Trophoblast cell (in vitro differentiated cells and primary cell): ENCODE data around the gene GOSR1.
"Not testable (repeated sequence)": the region's sequence is repeated elsewhere in the genome, so short reads cannot be mapped to it uniquely, and the experiment has no call there.

ENCODE experiments used
- DNase-seq, 2 donors: peaks; one replicate each; pipeline ENCODE4 v3.0.0-alpha.2; 2016
- H2AFZ ChIP-seq: 2 replicates; pipeline ENCODE4 v1.6.1; 2013; ENCODE audit warnings: low read length, moderate library complexity, mild to moderate bottlenecking; ENCODE audit not compliant: insufficient read depth, poor library complexity
- H2AK5ac ChIP-seq: 2 replicates; pipeline ENCODE4 v1.6.1; 2013; ENCODE audit warnings: mild to moderate bottlenecking, low read length
- H2BK120ac ChIP-seq: 2 replicates; pipeline ENCODE4 v1.6.1; 2013; ENCODE audit warnings: low read length, mild to moderate bottlenecking, moderate library complexity; ENCODE audit not compliant: insufficient read depth, poor library complexity
- H2BK12ac ChIP-seq: 2 replicates; pipeline ENCODE4 v1.6.1; 2013; ENCODE audit warnings: mild to moderate bottlenecking, low read length, moderate library complexity
- H2BK5ac ChIP-seq: 2 replicates; pipeline ENCODE4 v1.6.1; 2013; ENCODE audit warnings: low read length, low read depth, moderate library complexity, mild to moderate bottlenecking; ENCODE audit not compliant: poor library complexity
- H3K14ac ChIP-seq: 2 replicates; pipeline ENCODE4 v1.6.1; 2013; ENCODE audit warnings: mild to moderate bottlenecking, low read length
- H3K18ac ChIP-seq: 2 replicates; pipeline ENCODE4 v1.6.1; 2013; ENCODE audit warnings: mild to moderate bottlenecking, low read length
- H3K23ac ChIP-seq: 2 replicates; pipeline ENCODE4 v1.6.1; 2013; ENCODE audit warnings: low read length
- H3K27ac ChIP-seq: 2 replicates; pipeline ENCODE4 v1.5.1; 2013; ENCODE audit warnings: low read depth, mild to moderate bottlenecking, inconsistent platforms, low read length, moderate library complexity
- H3K27me3 ChIP-seq: 2 replicates; pipeline ENCODE4 v1.6.1; 2013; ENCODE audit warnings: inconsistent platforms, mild to moderate bottlenecking, low read length, moderate library complexity; ENCODE audit not compliant: insufficient read depth
- H3K36me3 ChIP-seq, 2 experiments: 1 replicate in 1 of 2; 2 replicates in 1 of 2; pipeline ENCODE4 v1.6.1; 2013; ENCODE audit warnings: low read length in 2 of 2, mild to moderate bottlenecking in 2 of 2, moderate library complexity in 1 of 2; ENCODE audit not compliant: insufficient read depth in 2 of 2, control insufficient read depth in 1 of 2
- H3K4ac ChIP-seq: 2 replicates; pipeline ENCODE4 v1.6.1; 2013; ENCODE audit warnings: low read depth, mild to moderate bottlenecking, low read length, moderate library complexity
- H3K4me1 ChIP-seq, 2 experiments: 1 replicate in 1 of 2; 2 replicates in 1 of 2; pipeline ENCODE4 v1.6.1; 2013; ENCODE audit warnings: low read length in 2 of 2, mild to moderate bottlenecking in 2 of 2, moderate library complexity in 1 of 2; ENCODE audit not compliant: insufficient read depth in 2 of 2, control insufficient read depth in 1 of 2
- H3K4me2 ChIP-seq: 2 replicates; pipeline ENCODE4 v1.6.1; 2013; ENCODE audit warnings: inconsistent platforms, mild to moderate bottlenecking, low read length, moderate library complexity
- H3K4me3 ChIP-seq: 2 replicates; pipeline ENCODE4 v1.5.1; 2013; ENCODE audit warnings: mild to moderate bottlenecking, low read depth, low read length, inconsistent platforms
- H3K79me1 ChIP-seq: one replicate; pipeline ENCODE4 v1.6.1; 2013; ENCODE audit warnings: low read length
- H3K79me2 ChIP-seq: 2 replicates; pipeline ENCODE4 v1.6.1; 2013; ENCODE audit warnings: low read length, mild to moderate bottlenecking; ENCODE audit not compliant: control insufficient read depth, insufficient read depth, poor library complexity
- H3K9ac ChIP-seq: 2 replicates; pipeline ENCODE4 v1.6.1; 2013; ENCODE audit warnings: mild to moderate bottlenecking, low read length
- H3K9me3 ChIP-seq: 2 replicates; pipeline ENCODE4 v1.6.1; 2013; ENCODE audit warnings: low read depth, mild to moderate bottlenecking, control low read depth, inconsistent platforms, low read length; ENCODE audit not compliant: insufficient read depth
- H4K12ac ChIP-seq: 2 replicates; pipeline ENCODE4 v1.6.1; 2013; ENCODE audit warnings: low read depth, mild to moderate bottlenecking, low read length, moderate library complexity
- H4K8ac ChIP-seq: 2 replicates; pipeline ENCODE4 v1.6.1; 2013; ENCODE audit warnings: low read depth, mild to moderate bottlenecking, low read length, moderate library complexity
- H4K91ac ChIP-seq: one replicate; pipeline ENCODE4 v1.6.1; 2013; ENCODE audit warnings: low read depth, mild to moderate bottlenecking, low read length, moderate library complexity
- WGBS: extraction: QIAGEN DNeasy Blood & Tissue Kit; methylation state at CpG from one replicate; pipeline ENCODE4 v1.1.7; 2013; ENCODE audit warnings: missing lambda C conversion rate; ENCODE audit not compliant: insufficient read length, insufficient coverage; ENCODE audit errors: extremely low coverage; 5-methylcytosine and 5-hydroxymethylcytosine counted together

The GOSR1 gene

GRCh38 chr17:30574309-30574708 is 97.1 kb downstream of the GOSR1 start:
- H4K91ac ChIP-seq, H4K12ac ChIP-seq, H4K8ac ChIP-seq, H3K79me2 ChIP-seq, H2BK5ac ChIP-seq, H3K79me1 ChIP-seq, H2AK5ac ChIP-seq, H2BK12ac ChIP-seq, H3K4me3 ChIP-seq, H3K4me2 ChIP-seq, H3K14ac ChIP-seq, H3K36me3 ChIP-seq, H3K23ac ChIP-seq, H2AFZ ChIP-seq, DNase-seq, H3K27ac ChIP-seq, H3K9ac ChIP-seq, H3K18ac ChIP-seq, H3K9me3 ChIP-seq, H3K4ac ChIP-seq, H2BK120ac ChIP-seq, H3K27me3 ChIP-seq: not testable (repeated sequence)
- WGBS, result no CpG with 5 or more reads among the region's 9 CpGs
- peaks cover 8 to 11% of the 10 kb centered on the region in 2 experiments for H3K4me1 ChIP-seq

- H4K91ac ChIP-seq, H3K18ac ChIP-seq, H3K14ac ChIP-seq, H2AFZ ChIP-seq, H4K12ac ChIP-seq, H3K23ac ChIP-seq, DNase-seq, H3K9ac ChIP-seq, H3K36me3 ChIP-seq, H2BK5ac ChIP-seq, H3K9me3 ChIP-seq, H2BK120ac ChIP-seq, H2AK5ac ChIP-seq, H2BK12ac ChIP-seq, H3K27me3 ChIP-seq, H3K4me2 ChIP-seq, H4K8ac ChIP-seq, H3K4ac ChIP-seq, H3K4me3 ChIP-seq, H3K79me1 ChIP-seq, H3K4me1 ChIP-seq, H3K79me2 ChIP-seq, H3K27ac ChIP-seq: not testable (repeated sequence)
- WGBS, result no CpG with 5 or more reads among the region's 10 CpGs
Measured at GRCh38 chr17:30574806-30575205, 97.6 kb downstream of the GOSR1 start.

GRCh38 chr17:30575648-30576325 is 98.6 kb downstream of the GOSR1 start:
- H3K23ac ChIP-seq, result not testable (repeated sequence)
- no CpG with 5 or more reads among the region's 17 CpGs for WGBS

GRCh38 chr17:30576326-30576861 is 99.2 kb downstream of the GOSR1 start:
- Histone ChIP-seq H3K27me3 (no peaks in the 10 kb centered on the region), H3K4ac (no peak overlapping the region), H3K36me3 (no peaks in the 10 kb centered on the region), H4K8ac (no peak overlapping the region), H3K4me3 (no peak overlapping the region), H3K23ac (no peak overlapping the region), H3K79me2 (no peaks in the 10 kb centered on the region), H3K9me3 (no peaks in the 10 kb centered on the region), H3K14ac (no peak overlapping the region), H4K12ac (no peak overlapping the region), H3K4me2 (no peak overlapping the region), H3K4me1 (peaks cover 3 to 5% of the 10 kb centered on the region in 2 experiments), H2BK12ac (no peak overlapping the region), H3K79me1 (no peaks in the 10 kb centered on the region), H2BK5ac (no peak overlapping the region), H2AFZ (no peak overlapping the region), H3K9ac (no peak overlapping the region), H3K27ac (no peak overlapping the region), H2AK5ac (no peak overlapping the region), H2BK120ac (no peak overlapping the region), H4K91ac (no peak overlapping the region), H3K18ac (no peak overlapping the region)
- no CpG with 5 or more reads among the region's 30 CpGs for WGBS
- DNase-seq, result no peak

More at GRCh38 chr17:30575648-30576325, 98.6 kb downstream of the GOSR1 start:
- H2AK5ac ChIP-seq, H3K79me2 ChIP-seq, H3K27ac ChIP-seq, H4K12ac ChIP-seq, H3K4me2 ChIP-seq, H3K14ac ChIP-seq, H2AFZ ChIP-seq, H3K9me3 ChIP-seq, H3K4me3 ChIP-seq, H2BK12ac ChIP-seq, H2BK120ac ChIP-seq, H3K4ac ChIP-seq, DNase-seq, H2BK5ac ChIP-seq, H3K9ac ChIP-seq, H3K79me1 ChIP-seq, H4K8ac ChIP-seq, H3K27me3 ChIP-seq, H3K18ac ChIP-seq, H3K36me3 ChIP-seq, H3K4me1 ChIP-seq, H4K91ac ChIP-seq: not testable (repeated sequence)
